Sigmoid colon (tissue), 7 donors: ENCODE measurements around the gene RPEL1. TPM values are rescaled to one million over a fixed set of nuclear protein-coding genes. Genes with fewer than 3 reads are reported as not detected.

Experiments
- DNase-seq: peaks from one replicate; pipeline ENCODE4 v3.0.0-alpha.2; 2019
- H3K27ac ChIP-seq, 4 donors: fragments of 200-600 bp; sonication (generic); one replicate each; pipeline ENCODE4 v1.5.1; 2016 to 2019; ENCODE audit warnings: mild to moderate bottlenecking in 1 of 4
- H3K27me3 ChIP-seq, 3 donors: fragments of 200-600 bp; sonication (generic); one replicate each; pipeline ENCODE4 v1.5.1; 2019; ENCODE audit warnings: mild to moderate bottlenecking in 1 of 3
- H3K36me3 ChIP-seq, 4 donors: fragments of 200-600 bp; sonication (generic); one replicate each; pipeline ENCODE4 v1.5.1; 2016 to 2019
- H3K4me1 ChIP-seq, 4 donors: fragments of 200-600 bp; sonication (generic); one replicate each; pipeline ENCODE4 v1.5.1; 2017 to 2019
- H3K4me3 ChIP-seq, 4 donors: fragments of 200-600 bp; sonication (generic); one replicate each; pipeline ENCODE4 v1.5.1; 2017 to 2019; ENCODE audit warnings: mild to moderate bottlenecking in 2 of 4, moderate library complexity in 1 of 4
- H3K9me3 ChIP-seq, 4 donors: fragments of 200-600 bp in 3 of 4; sonication (generic) in 3 of 4; one replicate each; pipeline versions ENCODE4 v1.5.1 to v1.6.1; 2013 to 2019
- CTCF ChIP-seq, 4 experiments: fragments of 450-650 bp in 3 of 4; fragments of 200-600 bp in 1 of 4; IDR thresholded peaks; one replicate each; pipeline ENCODE4 v1.5.1; 2016 to 2019; ENCODE audit warnings: antibody characterized with exemption in 4 of 4, mild to moderate bottlenecking in 3 of 4, moderate library complexity in 2 of 4
- EP300 ChIP-seq, 4 donors: sonication (generic); formaldehyde crosslinking; IDR thresholded peaks; one replicate each; pipeline ENCODE4 v1.6.1; 2017; ENCODE audit warnings: antibody characterized with exemption in 4 of 4
- POLR2A ChIP-seq, 2 donors: fragments of 450-650 bp; IDR thresholded peaks; one replicate each; pipeline ENCODE4 v1.6.1; 2016; ENCODE audit warnings: antibody characterized with exemption in 2 of 2, mild to moderate bottlenecking in 2 of 2, moderate library complexity in 2 of 2
- POLR2AphosphoS5 ChIP-seq, 4 donors: sonication (generic); formaldehyde crosslinking; IDR thresholded peaks; one replicate each; pipeline ENCODE4 v1.6.1; 2017; ENCODE audit warnings: antibody characterized with exemption in 4 of 4
- WGBS, 2 donors: extraction: QIAGEN DNeasy Blood & Tissue Kit; methylation state at CpG; one replicate each; pipeline ENCODE4 v1.1.7; 2013; 5-methylcytosine and 5-hydroxymethylcytosine counted together
- intact Hi-C: fragments of 100-400 bp; cut with DNase I; formaldehyde crosslinking; loops from one replicate; pipeline ENCODE4 v1.15.1; 2023
- polyA plus RNA-seq, 3 donors: library from polyadenylated mRNA; stranded (reverse); fragments of 200-250 nt; gene quantifications; one replicate each; pipeline ENCODE4 v1.2.3, GENCODE V29; 2013
- total RNA-seq, 4 donors: library from RNA; depleted of rRNA; stranded (reverse); fragments of >200 nt; gene quantifications; one replicate each; pipeline ENCODE4 v1.1.0, GENCODE V29; 2016
- donor health status: healthy with polysubstance abuse.
- donor health status: Bipolar disorder and iron deficiency.
- donor health status: healthy.

RPEL1 gene
- total and polyA plus RNA-seq, 7 donors = 0.03 TPM; not detected in 6

DNA sequence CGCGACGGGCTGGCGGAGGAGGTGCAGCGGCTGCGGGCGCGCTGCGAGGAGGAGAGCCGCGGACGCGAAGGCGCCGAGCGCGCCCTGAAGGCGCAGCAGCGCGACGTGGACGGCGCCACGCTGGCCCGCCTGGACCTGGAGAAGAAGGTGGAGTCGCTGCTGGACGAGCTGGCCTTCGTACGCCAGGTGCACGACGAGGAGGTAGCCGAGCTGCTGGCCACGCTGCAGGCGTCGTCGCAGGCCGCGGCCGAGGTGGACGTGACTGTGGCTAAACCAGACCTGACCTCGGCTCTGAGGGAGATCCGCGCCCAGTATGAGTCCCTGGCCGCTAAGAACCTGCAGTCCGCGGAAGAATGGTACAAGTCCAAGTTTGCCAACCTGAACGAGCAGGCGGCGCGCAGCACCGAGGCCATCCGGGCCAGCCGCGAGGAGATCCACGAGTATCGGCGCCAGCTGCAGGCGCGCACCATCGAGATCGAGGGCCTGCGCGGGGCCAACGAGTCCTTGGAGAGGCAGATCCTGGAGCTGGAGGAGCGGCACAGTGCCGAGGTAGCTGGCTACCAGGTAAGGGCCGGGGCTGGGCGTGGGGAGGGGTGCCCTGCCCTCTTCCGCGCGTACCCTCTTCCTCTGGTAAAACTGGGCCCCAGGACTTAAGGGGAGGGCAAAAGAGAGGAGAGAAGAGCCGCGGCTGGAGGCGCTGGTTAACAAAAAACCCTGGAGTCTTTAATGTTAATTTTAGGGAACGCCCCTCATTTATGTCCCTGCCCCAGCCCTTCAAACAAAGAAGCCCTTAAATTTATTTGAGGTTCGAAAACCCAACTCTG lies 32.2 kb downstream of the RPEL1 start:
- no peak for DNase-seq
- H3K4me3 ChIP-seq = peak overlapping the region in 2 of 4 donors; percentile 25 to 32
- WGBS, 2 donors = 9 to 22% methylated on average over 76 of the region's 76 CpGs
- peaks cover 0 to 24% (median 15%) of the 10 kb centered on the region in 4 donors for H3K4me1 ChIP-seq
- TF ChIP-seq EP300 (IDR thresholded peaks at IDR 0.05) (no peak), POLR2A (IDR thresholded peaks at IDR 0.05) (no peak), CTCF (IDR thresholded peaks at IDR 0.05) (no peak), POLR2AphosphoS5 (IDR thresholded peaks at IDR 0.05) (no peak)
- H3K27me3 ChIP-seq = peaks cover 22 to 80% (median 55%) of the 10 kb centered on the region in 3 donors
- intact Hi-C loops = no loop called here
- H3K9me3 ChIP-seq = no peaks in the 10 kb centered on the region
- H3K27ac ChIP-seq = no peak overlapping the region
- no peaks in the 10 kb centered on the region for H3K36me3 ChIP-seq

DNA sequence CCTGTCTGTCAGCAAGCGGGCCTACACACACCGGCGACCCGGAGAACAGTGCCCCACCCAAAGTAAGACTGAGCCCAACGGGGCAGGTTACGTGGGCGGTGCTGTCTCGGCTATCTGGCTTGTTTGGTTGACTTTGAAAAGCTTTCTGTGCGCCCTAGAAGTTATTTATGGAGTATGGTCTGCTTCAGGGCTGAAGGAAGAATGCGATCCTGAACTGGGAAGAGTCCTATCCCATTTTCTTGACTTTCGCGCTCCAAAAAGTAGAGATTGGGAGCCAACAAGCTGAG lies 32.8 kb downstream of the RPEL1 start:
- Histone ChIP-seq H3K36me3 (no peaks in the 10 kb centered on the region), H3K4me1 (peaks cover 0 to 18% (median 13%) of the 10 kb centered on the region in 4 donors), H3K4me3 (no peak overlapping the region), H3K9me3 (no peaks in the 10 kb centered on the region), H3K27ac (no peak overlapping the region), H3K27me3 (peaks cover 22 to 80% (median 55%) of the 10 kb centered on the region in 3 donors)
- DNase-seq = no peak
- WGBS, 2 donors = 37 to 40% methylated on average over 12 of the region's 12 CpGs
- intact Hi-C loops = no loop called here
- TF ChIP-seq EP300 (IDR thresholded peaks at IDR 0.05) = no peak
- TF ChIP-seq POLR2A (IDR thresholded peaks at IDR 0.05) = no peak
- TF ChIP-seq CTCF (IDR thresholded peaks at IDR 0.05) = no peak
- no peak for TF ChIP-seq POLR2AphosphoS5 (IDR thresholded peaks at IDR 0.05)

- DNase-seq = no peak
- Histone ChIP-seq H3K27ac (no peak overlapping the region), H3K27me3 (peaks cover 22 to 81% (median 55%) of the 10 kb centered on the region in 3 donors), H3K4me1 (peaks cover 0 to 16% (median 13%) of the 10 kb centered on the region in 4 donors), H3K9me3 (no peaks in the 10 kb centered on the region), H3K36me3 (no peaks in the 10 kb centered on the region), H3K4me3 (no peak overlapping the region)
- 2 to 4% methylated on average over 11 of the region's 11 CpGs for WGBS, 2 donors
- TF ChIP-seq CTCF (IDR thresholded peaks at IDR 0.05) (no peak), EP300 (IDR thresholded peaks at IDR 0.05) (no peak), POLR2AphosphoS5 (IDR thresholded peaks at IDR 0.05) (no peak), POLR2A (IDR thresholded peaks at IDR 0.05) (no peak)
- intact Hi-C loops = no loop called here
Measured at GRCh38 chr10:103278862-103279298, 33.2 kb downstream of the RPEL1 start.

- no peak for DNase-seq
- Histone ChIP-seq H3K36me3 (no peaks in the 10 kb centered on the region), H3K4me1 (peaks cover 0 to 16% (median 13%) of the 10 kb centered on the region in 4 donors), H3K4me3 (no peak overlapping the region), H3K27ac (no peak overlapping the region), H3K9me3 (no peaks in the 10 kb centered on the region), H3K27me3 (peaks cover 22 to 83% (median 55%) of the 10 kb centered on the region in 3 donors)
- TF ChIP-seq CTCF (IDR thresholded peaks at IDR 0.05) (no peak), POLR2A (IDR thresholded peaks at IDR 0.05) (no peak), EP300 (IDR thresholded peaks at IDR 0.05) (no peak), POLR2AphosphoS5 (IDR thresholded peaks at IDR 0.05) (no peak)
- intact Hi-C loops = no loop called here
- 68 to 71% methylated on average over 3 of the region's 3 CpGs for WGBS, 2 donors
Measured at GRCh38 chr10:103280031-103280430, 34.3 kb downstream of the RPEL1 start.
